HFFc6 (cell line): ENCODE measurements around the gene FPR1. TPM values are rescaled to one million over a fixed set of nuclear protein-coding genes. Genes with fewer than 3 reads are reported as not detected.

Experiments used
- DNase-seq: peaks from one replicate; pipeline ENCODE4 v3.0.0-alpha.2; 2018
- H3K27ac Mint-ChIP-seq: 2 replicates; pipeline ENCODE4 v1.8.0; 2020; ENCODE audit warnings: mild to moderate bottlenecking, mixed read lengths
- H3K27me3 Mint-ChIP-seq: 2 replicates; pipeline ENCODE4 v1.8.0; 2021; ENCODE audit warnings: mild to moderate bottlenecking, moderate library complexity, mixed read lengths; ENCODE audit not compliant: insufficient read depth
- H3K36me3 Mint-ChIP-seq: 2 replicates; pipeline ENCODE4 v1.8.0; 2021; ENCODE audit warnings: low read depth, mixed read lengths
- H3K4me1 Mint-ChIP-seq: 2 replicates; pipeline ENCODE4 v1.8.0; 2020; ENCODE audit warnings: low read depth, mixed read lengths
- H3K4me3 Mint-ChIP-seq: 2 replicates; pipeline ENCODE4 v1.8.0; 2020; ENCODE audit warnings: mild to moderate bottlenecking, moderate library complexity, mixed read lengths
- H3K9me3 Mint-ChIP-seq: 2 replicates; pipeline ENCODE4 v1.8.0; 2020; ENCODE audit warnings: mild to moderate bottlenecking, mixed read lengths
- CTCF ChIP-seq: fragments of 200-600 bp; sonication (generic); IDR thresholded peaks from 2 replicates; pipeline ENCODE4 v1.5.0; 2021; ENCODE audit warnings: antibody characterized with exemption, mild to moderate bottlenecking
- total RNA-seq, 6 experiments: library from RNA; stranded (reverse); fragmentation: NEBNext Ultra II Directional; extraction: Animal tissue kit (Norgen Biotek cat#: 25700); gene quantifications; 2 replicates in 1 of 6; 3 replicates in 5 of 6; pipeline ENCODE4 v1.2.3, GENCODE V29; 2021

Gene FPR1
- total RNA-seq, 6 experiments from 2014 or later, result 0.26 to 0.53 (median 0.34) TPM; not detected in 1

GRCh38 chr19:51714848-51715247, 36.8 kb downstream of the FPR1 start:
- peaks cover 5% of the 10 kb centered on the region; the same call in 1 of the 2 replicates for H3K9me3 Mint-ChIP-seq
- no peak for DNase-seq
- H3K36me3 Mint-ChIP-seq, result 0 out of 2 replicates have a peak, but pooled peaks cover 5% of the 10 kb centered on the region
- H3K27me3 Mint-ChIP-seq, result peaks cover 18% of the 10 kb centered on the region
- no peak for TF ChIP-seq CTCF
- H3K4me3 Mint-ChIP-seq, result no peak overlapping the region
- no peak overlapping the region for H3K27ac Mint-ChIP-seq
- peaks cover 8% of the 10 kb centered on the region for H3K4me1 Mint-ChIP-seq

GRCh38 chr19:51713319-51714285, 38.1 kb downstream of the FPR1 start:
- H3K4me1 Mint-ChIP-seq, result peaks cover 17% of the 10 kb centered on the region
- H3K27ac Mint-ChIP-seq, result no peak overlapping the region

GRCh38 chr19:51712461-51713081, 39.1 kb downstream of the FPR1 start:
- Mint-ChIP-seq H3K27ac (peak overlapping the region; percentile 7; the same call in 1 of the 2 replicates), H3K9me3 (no peaks in the 10 kb centered on the region), H3K4me3 (no peak overlapping the region), H3K36me3 (peaks cover 20% of the 10 kb centered on the region), H3K27me3 (peaks cover 13% of the 10 kb centered on the region), H3K4me1 (peaks cover 27% of the 10 kb centered on the region)
- peak; percentile 74 for TF ChIP-seq CTCF
- DNase-seq, result peak; percentile 39

More at GRCh38 chr19:51713319-51714285, 38.1 kb downstream of the FPR1 start:
- Mint-ChIP-seq H3K36me3 (peaks cover 9% of the 10 kb centered on the region; the same call in 1 of the 2 replicates), H3K9me3 (peaks cover 1% of the 10 kb centered on the region; the same call in 1 of the 2 replicates), H3K27me3 (peaks cover 18% of the 10 kb centered on the region), H3K4me3 (no peak overlapping the region)
- no peak for TF ChIP-seq CTCF
- no peak for DNase-seq

- H3K4me1 Mint-ChIP-seq, result peaks cover 30% of the 10 kb centered on the region
- no peak for DNase-seq
- no peak overlapping the region for H3K27ac Mint-ChIP-seq
- H3K27me3 Mint-ChIP-seq, result peaks cover 11% of the 10 kb centered on the region
- H3K4me3 Mint-ChIP-seq, result no peak overlapping the region
- H3K36me3 Mint-ChIP-seq, result peaks cover 27% of the 10 kb centered on the region
- no peaks in the 10 kb centered on the region for H3K9me3 Mint-ChIP-seq
- no peak for TF ChIP-seq CTCF
These were observed 40.0 kb downstream of the FPR1 start for GRCh38 chr19:51711702-51712101.

- H3K4me1 Mint-ChIP-seq, result peaks cover 41% of the 10 kb centered on the region
These were observed 41.5 kb downstream of the FPR1 start for GRCh38 chr19:51710163-51710562.

More at GRCh38 chr19:51710163-51710562, 41.5 kb downstream of the FPR1 start:
- Mint-ChIP-seq H3K36me3 (peaks cover 40% of the 10 kb centered on the region), H3K4me3 (no peak overlapping the region; the same call in 1 of the 2 replicates), H3K27me3 (peaks cover 5% of the 10 kb centered on the region), H3K27ac (no peak overlapping the region), H3K9me3 (no peaks in the 10 kb centered on the region)
- peak; percentile 40 for DNase-seq
- no peak for TF ChIP-seq CTCF
